Panc1 (cell line): Measurements from ENCODE around the gene WFIKKN1. TPM values are rescaled to one million over a fixed set of nuclear protein-coding genes. Genes with fewer than 3 reads are reported as not detected.

Source experiments
- ATAC-seq: fragments of 200-7000 bp; cut with Tn5 transposase; 2 replicates; pipeline ENCODE4 v1.9.1; 2020; ENCODE audit warnings: mild to moderate bottlenecking, moderate library complexity
- BruUV-seq: library from RNA; stranded (reverse); fragments of 400-500 nt; replicated peaks from 2 replicates; lab custom pipeline; 2021; lab: Mats Ljungman, UMichigan
- CTCF ChIA-PET: fragments of 300-600 bp; sonication (Branson Sonifier 250); formaldehyde crosslinking; loops from one replicate; lab custom pipeline; 2022; ENCODE audit warnings: antibody characterized with exemption; lab: Charles Lee
- POLR2A ChIA-PET: fragments of 300-600 bp; sonication (Branson Sonifier 250); formaldehyde crosslinking; loops from one replicate; lab custom pipeline; 2022; ENCODE audit warnings: antibody characterized with exemption; lab: Charles Lee
- DNase-seq: peaks from one replicate; pipeline ENCODE4 v3.0.0-alpha.2; 2010; ENCODE audit warnings: low read depth, low spot score
- H3K27ac ChIP-seq: 2 replicates; pipeline ENCODE4 v1.5.1; 2011; ENCODE audit warnings: mild to moderate bottlenecking, low read length, inconsistent platforms
- H3K27me3 ChIP-seq: fragments of 200-500 bp; sonication (Bioruptor generic); 2 replicates; pipeline ENCODE4 v1.6.0; 2014; ENCODE audit warnings: low read length, inconsistent platforms; ENCODE audit not compliant: control insufficient read depth, insufficient read depth
- H3K36me3 ChIP-seq: fragments of 200-500 bp; sonication (Bioruptor generic); 2 replicates; pipeline ENCODE4 v1.5.1; 2014; ENCODE audit warnings: inconsistent platforms, mild to moderate bottlenecking, low read length, moderate library complexity; ENCODE audit not compliant: control insufficient read depth, insufficient read depth
- H3K4me1 ChIP-seq: 2 replicates; pipeline ENCODE4 v1.5.1; 2011; ENCODE audit warnings: inconsistent platforms, mild to moderate bottlenecking, low read length, moderate library complexity; ENCODE audit not compliant: control insufficient read depth, insufficient read depth
- H3K4me3 ChIP-seq, 2 experiments: 2 replicates each; pipeline ENCODE4 v1.5.1; 2011 to 2012; ENCODE audit warnings: low read depth in 2 of 2, low read length in 2 of 2, mild to moderate bottlenecking in 2 of 2, inconsistent platforms in 1 of 2, moderate library complexity in 1 of 2
- H3K9me3 ChIP-seq: fragments of 200-500 bp; sonication (Bioruptor generic); 2 replicates; pipeline ENCODE4 v1.5.1; 2014; ENCODE audit warnings: low read depth, mild to moderate bottlenecking, inconsistent platforms, low read length, moderate library complexity; ENCODE audit not compliant: control insufficient read depth, insufficient read depth
- CTCF ChIP-seq: fragments of 450-650 bp; IDR thresholded peaks from 2 replicates; pipeline ENCODE4 v1.5.1; 2017; ENCODE audit warnings: mild to moderate bottlenecking
- POLR2AphosphoS5 ChIP-seq: IDR thresholded peaks from 2 replicates; pipeline ENCODE4 v1.6.1; 2012; ENCODE audit warnings: mild to moderate bottlenecking, low read depth, low read length, moderate library complexity
- SIN3A ChIP-seq: IDR thresholded peaks from 2 replicates; pipeline ENCODE4 v1.6.1; 2012; ENCODE audit warnings: low read depth, mild to moderate bottlenecking, low read length, moderate library complexity, borderline replicate concordance; ENCODE audit not compliant: insufficient read depth
- TCF7L2 ChIP-seq: IDR thresholded peaks from 2 replicates; pipeline ENCODE4 v1.6.1; 2011; ENCODE audit warnings: mild to moderate bottlenecking, low read depth, low read length, inconsistent platforms
- in situ Hi-C: cut with HindIII; loops from 2 replicates; pipeline ENCODE4 v1.10.0; 2016; ENCODE audit warnings: low sequenced_read_pairs, low pct_unique_long_range_greater_than_20kb
- intact Hi-C: fragments of 100-400 bp; cut with micrococcal nuclease; formaldehyde crosslinking; loops from one replicate; pipeline ENCODE4 v1.10.0; 2022; ENCODE audit not compliant: unreplicated experiment
- total RNA-seq: library from RNA; stranded (reverse); gene quantifications from one replicate; pipeline ENCODE4 v1.2.1, GENCODE V29; 2021; ENCODE audit not compliant: unreplicated experiment
- TF ChIP-seq, protein P1 (sequence below), 2 experiments: IDR thresholded peaks; 2 replicates each; pipeline ENCODE4 v1.6.1; 2011 to 2012; ENCODE audit warnings: low read depth in 2 of 2, control low read depth in 1 of 2, low read length in 1 of 2, mild to moderate bottlenecking in 1 of 2, moderate library complexity in 1 of 2; ENCODE audit not compliant: insufficient read depth in 1 of 2

Gene WFIKKN1
- total RNA-seq, 1 experiment from 2014 or later: 2.0 TPM

DNA sequence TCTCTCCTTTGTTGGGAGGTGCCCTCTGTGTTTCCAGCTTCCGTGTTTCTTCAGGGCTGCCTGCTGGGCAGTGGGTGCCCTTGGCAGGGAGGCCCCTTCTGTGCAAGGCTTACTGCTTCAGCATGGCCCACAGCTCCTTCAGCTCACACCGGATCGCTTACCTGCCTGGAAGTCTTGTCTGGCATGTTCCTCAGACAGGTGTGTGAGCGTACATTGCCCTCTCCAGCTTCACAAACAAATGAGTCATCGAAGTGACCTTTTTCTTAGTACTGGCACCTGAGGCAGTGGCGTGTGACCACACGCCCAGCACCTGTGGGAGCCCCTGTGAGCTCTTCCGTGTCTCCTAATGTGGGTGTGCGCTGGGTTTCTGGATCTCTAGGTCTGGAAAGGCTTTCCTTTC lies 37.4 kb upstream of the WFIKKN1 start:
- ATAC-seq (no peak), DNase-seq (no peak)
- peaks cover 26% of the 10 kb centered on the region for H3K4me1 ChIP-seq
- intact Hi-C loops (no loop called here), in situ Hi-C loops (no loop called here)
- ChIA-PET POLR2A (no interaction called here), CTCF (no interaction called here)
- no peak overlapping the region for H3K4me3 ChIP-seq
- no peaks in the 10 kb centered on the region for H3K9me3 ChIP-seq
- BruUV-seq: no TSS peak
- TF ChIP-seq TCF7L2: no peak
- TF ChIP-seq, protein P1, sequence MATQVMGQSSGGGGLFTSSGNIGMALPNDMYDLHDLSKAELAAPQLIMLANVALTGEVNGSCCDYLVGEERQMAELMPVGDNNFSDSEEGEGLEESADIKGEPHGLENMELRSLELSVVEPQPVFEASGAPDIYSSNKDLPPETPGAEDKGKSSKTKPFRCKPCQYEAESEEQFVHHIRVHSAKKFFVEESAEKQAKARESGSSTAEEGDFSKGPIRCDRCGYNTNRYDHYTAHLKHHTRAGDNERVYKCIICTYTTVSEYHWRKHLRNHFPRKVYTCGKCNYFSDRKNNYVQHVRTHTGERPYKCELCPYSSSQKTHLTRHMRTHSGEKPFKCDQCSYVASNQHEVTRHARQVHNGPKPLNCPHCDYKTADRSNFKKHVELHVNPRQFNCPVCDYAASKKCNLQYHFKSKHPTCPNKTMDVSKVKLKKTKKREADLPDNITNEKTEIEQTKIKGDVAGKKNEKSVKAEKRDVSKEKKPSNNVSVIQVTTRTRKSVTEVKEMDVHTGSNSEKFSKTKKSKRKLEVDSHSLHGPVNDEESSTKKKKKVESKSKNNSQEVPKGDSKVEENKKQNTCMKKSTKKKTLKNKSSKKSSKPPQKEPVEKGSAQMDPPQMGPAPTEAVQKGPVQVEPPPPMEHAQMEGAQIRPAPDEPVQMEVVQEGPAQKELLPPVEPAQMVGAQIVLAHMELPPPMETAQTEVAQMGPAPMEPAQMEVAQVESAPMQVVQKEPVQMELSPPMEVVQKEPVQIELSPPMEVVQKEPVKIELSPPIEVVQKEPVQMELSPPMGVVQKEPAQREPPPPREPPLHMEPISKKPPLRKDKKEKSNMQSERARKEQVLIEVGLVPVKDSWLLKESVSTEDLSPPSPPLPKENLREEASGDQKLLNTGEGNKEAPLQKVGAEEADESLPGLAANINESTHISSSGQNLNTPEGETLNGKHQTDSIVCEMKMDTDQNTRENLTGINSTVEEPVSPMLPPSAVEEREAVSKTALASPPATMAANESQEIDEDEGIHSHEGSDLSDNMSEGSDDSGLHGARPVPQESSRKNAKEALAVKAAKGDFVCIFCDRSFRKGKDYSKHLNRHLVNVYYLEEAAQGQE (IDR thresholded peaks at IDR 0.05; ENCODE audit: insufficient read depth in 1 of 2, low read depth in 2 of 2, low read length in 1 of 2): no peak
- no peak for TF ChIP-seq CTCF
- TF ChIP-seq SIN3A: no peak
- peak overlapping the region; percentile 18 for H3K27ac ChIP-seq
- H3K36me3 ChIP-seq: no peaks in the 10 kb centered on the region
- no peaks in the 10 kb centered on the region for H3K27me3 ChIP-seq

DNA sequence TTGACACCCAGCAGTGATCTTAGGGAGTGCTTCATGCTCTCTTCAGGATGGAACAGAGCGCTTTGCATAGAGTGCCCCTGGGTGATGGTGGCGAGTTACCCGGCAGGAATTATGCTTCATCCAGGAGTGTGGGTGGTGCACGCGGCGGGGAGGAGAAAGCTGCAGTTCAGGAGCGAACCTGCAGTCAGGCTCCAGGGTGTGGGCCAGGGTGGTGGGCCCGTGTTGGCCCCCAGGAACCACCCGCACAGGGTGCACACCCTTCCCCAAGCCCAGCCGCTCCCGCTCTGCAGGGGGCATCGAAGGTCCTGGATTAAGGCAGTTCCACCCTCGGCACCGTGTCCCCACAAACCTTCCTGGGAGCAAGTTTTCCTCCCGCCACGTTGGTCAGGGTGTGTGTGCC lies 37.0 kb upstream of the WFIKKN1 start:
- CTCF ChIA-PET: no interaction called here
- no peak for DNase-seq
- TF ChIP-seq POLR2AphosphoS5: no peak
- TF ChIP-seq SIN3A: no peak
- TF ChIP-seq, protein P1 (IDR thresholded peaks at IDR 0.05; ENCODE audit: insufficient read depth in 1 of 2, low read depth in 2 of 2, low read length in 1 of 2): no peak
- no peak for TF ChIP-seq TCF7L2
- no peak for TF ChIP-seq CTCF
- H3K9me3 ChIP-seq: no peaks in the 10 kb centered on the region
- H3K4me1 ChIP-seq: peaks cover 26% of the 10 kb centered on the region
- intact Hi-C loops: no loop called here
- no TSS peak for BruUV-seq
- in situ Hi-C loops: no loop called here
- no peaks in the 10 kb centered on the region for H3K27me3 ChIP-seq
- no peak for ATAC-seq
- POLR2A ChIA-PET: no interaction called here
- H3K36me3 ChIP-seq: no peaks in the 10 kb centered on the region
- H3K27ac ChIP-seq: no peak overlapping the region
- H3K4me3 ChIP-seq: no peak overlapping the region
